Peyer's patch (tissue), 4 donors: ENCODE measurements around the gene THG1L. TPM values are rescaled to one million over a fixed set of nuclear protein-coding genes. Genes with fewer than 3 reads are reported as not detected.
"Not testable (repeated sequence)": the region's sequence is repeated elsewhere in the genome, so short reads cannot be mapped to it uniquely, and the experiment has no call there.

Experiments
- DNase-seq, 3 donors: peaks; one replicate each; pipeline ENCODE4 v3.0.0-alpha.2; 2017 to 2019
- H3K27ac ChIP-seq, 4 donors: fragments of 200-600 bp; sonication (generic); one replicate each; pipeline ENCODE4 v1.5.1; 2016 to 2019
- H3K27me3 ChIP-seq, 2 donors: fragments of 200-600 bp; sonication (generic); one replicate each; pipeline ENCODE4 v1.5.1; 2019
- H3K36me3 ChIP-seq, 3 donors: fragments of 200-600 bp; sonication (generic); one replicate each; pipeline ENCODE4 v1.5.1; 2016 to 2019
- H3K4me1 ChIP-seq, 4 donors: fragments of 200-600 bp; sonication (generic); one replicate each; pipeline ENCODE4 v1.5.1; 2016 to 2019
- H3K4me3 ChIP-seq, 4 donors: fragments of 200-600 bp; sonication (generic); 1 replicate in 3 of 4; 2 replicates in 1 of 4; pipeline ENCODE4 v1.5.1; 2016 to 2019; ENCODE audit warnings: mild to moderate bottlenecking in 1 of 4
- H3K9me3 ChIP-seq, 4 donors: fragments of 200-600 bp; sonication (generic); one replicate each; pipeline ENCODE4 v1.5.1; 2016 to 2019; ENCODE audit warnings: mild to moderate bottlenecking in 1 of 4
- CTCF ChIP-seq, 6 experiments: fragments of 450-650 bp in 4 of 6; fragments of 200-600 bp in 2 of 6; sonication (generic) in 1 of 6; IDR thresholded peaks; one replicate each; pipeline ENCODE4 v1.5.1; 2017 to 2019; ENCODE audit warnings: antibody characterized with exemption in 6 of 6, mild to moderate bottlenecking in 3 of 6, moderate library complexity in 1 of 6
- POLR2A ChIP-seq, 2 donors: fragments of 450-650 bp; IDR thresholded peaks; one replicate each; pipeline ENCODE4 v1.5.1; 2017; ENCODE audit warnings: antibody characterized with exemption in 2 of 2, mild to moderate bottlenecking in 2 of 2, moderate library complexity in 2 of 2
- total RNA-seq, 4 donors: library from RNA; depleted of rRNA; stranded (reverse); fragments of >200 nt; gene quantifications; one replicate each; pipeline ENCODE4 v1.1.0, GENCODE V29; 2016

Gene THG1L
- total RNA-seq: 10 to 100 TPM in 2 of 4 donors, 1 to 10 TPM in 2; 4.0 to 29.7 (median 8.9) TPM

- Histone ChIP-seq H3K4me1 (peaks cover 0 to 7% (median 2%) of the 10 kb centered on the region in 4 donors), H3K36me3 (peaks cover 0 to 32% (median 0%) of the 10 kb centered on the region in 3 donors), H3K4me3 (peak within 1 kb of the TSS; percentile 66 to 88 (median 76)), H3K27me3 (no peaks in the 10 kb centered on the region), H3K9me3 (no peaks in the 10 kb centered on the region), H3K27ac (peak within 1 kb of the TSS; percentile 86 to 96 (median 90))
- peak; percentile 99 for DNase-seq
- TF ChIP-seq POLR2A (IDR thresholded peaks at IDR 0.05): peak; percentile 60 to 62
- no peak for TF ChIP-seq CTCF (IDR thresholded peaks at IDR 0.05)
Measured at GRCh38 chr5:157731272-157732129, at the start of gene THG1L. Gene THG1L, plus strand, starts transcription at chr5:157731420. Its CDS starts 21 bp downstream, at chr5:157731441.

GRCh38 chr5:157682257-157682656 lies 49.0 kb upstream of the THG1L start:
- Histone ChIP-seq H3K27me3 (no peaks in the 10 kb centered on the region), H3K27ac (no peak overlapping the region), H3K4me1 (no peaks in the 10 kb centered on the region), H3K9me3 (no peaks in the 10 kb centered on the region), H3K36me3 (no peaks in the 10 kb centered on the region), H3K4me3 (no peak overlapping the region)
- TF ChIP-seq POLR2A (IDR thresholded peaks at IDR 0.05) (no peak), CTCF (IDR thresholded peaks at IDR 0.05) (no peak)
- DNase-seq: no peak

- H3K27me3 ChIP-seq, H3K27ac ChIP-seq, H3K4me3 ChIP-seq, DNase-seq, H3K36me3 ChIP-seq, H3K4me1 ChIP-seq, H3K9me3 ChIP-seq: not testable (repeated sequence)
Measured at GRCh38 chr5:157686276-157687197, 44.7 kb upstream of the THG1L start.

DNA sequence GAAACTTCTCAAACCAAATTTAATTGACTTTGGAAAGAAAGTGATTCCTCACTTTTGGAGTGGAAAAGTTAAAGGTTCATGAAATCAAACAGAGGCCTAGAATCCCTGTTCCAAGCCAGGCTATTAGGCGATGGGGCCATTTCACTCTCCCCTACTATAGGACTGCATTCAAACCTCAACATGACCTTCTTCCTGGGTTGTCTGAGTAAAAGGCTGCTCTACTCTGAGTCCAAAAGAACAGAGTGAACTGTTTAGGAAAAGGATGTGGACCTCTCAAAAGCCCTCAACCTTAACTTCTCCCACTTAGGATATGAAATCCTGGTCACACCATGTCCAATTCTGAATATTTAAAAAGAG lies 44.0 kb upstream of the THG1L start:
- H3K4me3 ChIP-seq: no peak overlapping the region
- no peak overlapping the region for H3K27ac ChIP-seq
- no peaks in the 10 kb centered on the region for H3K9me3 ChIP-seq
- H3K4me1 ChIP-seq: no peaks in the 10 kb centered on the region
- no peak for DNase-seq
- TF ChIP-seq POLR2A (IDR thresholded peaks at IDR 0.05): no peak
- TF ChIP-seq CTCF (IDR thresholded peaks at IDR 0.05): no peak
- H3K36me3 ChIP-seq: no peaks in the 10 kb centered on the region
- no peaks in the 10 kb centered on the region for H3K27me3 ChIP-seq

GRCh38 chr5:157689942-157690689 lies 41.1 kb upstream of the THG1L start:
- H3K9me3 ChIP-seq: no peaks in the 10 kb centered on the region
- no peaks in the 10 kb centered on the region for H3K4me1 ChIP-seq
- peak overlapping the region in 1 of 4 donors; percentile 15 for H3K4me3 ChIP-seq
- DNase-seq: peak in 1 of 3 donors; percentile 21
- no peaks in the 10 kb centered on the region for H3K36me3 ChIP-seq
- TF ChIP-seq CTCF (IDR thresholded peaks at IDR 0.05) (peak in 2 of 6 experiments; percentile 3 to 34), POLR2A (IDR thresholded peaks at IDR 0.05) (no peak)
- no peaks in the 10 kb centered on the region for H3K27me3 ChIP-seq
- H3K27ac ChIP-seq: no peak overlapping the region
